ENCODE measurements around the gene VPS25.

- TF ChIP-seq, protein P1, sequence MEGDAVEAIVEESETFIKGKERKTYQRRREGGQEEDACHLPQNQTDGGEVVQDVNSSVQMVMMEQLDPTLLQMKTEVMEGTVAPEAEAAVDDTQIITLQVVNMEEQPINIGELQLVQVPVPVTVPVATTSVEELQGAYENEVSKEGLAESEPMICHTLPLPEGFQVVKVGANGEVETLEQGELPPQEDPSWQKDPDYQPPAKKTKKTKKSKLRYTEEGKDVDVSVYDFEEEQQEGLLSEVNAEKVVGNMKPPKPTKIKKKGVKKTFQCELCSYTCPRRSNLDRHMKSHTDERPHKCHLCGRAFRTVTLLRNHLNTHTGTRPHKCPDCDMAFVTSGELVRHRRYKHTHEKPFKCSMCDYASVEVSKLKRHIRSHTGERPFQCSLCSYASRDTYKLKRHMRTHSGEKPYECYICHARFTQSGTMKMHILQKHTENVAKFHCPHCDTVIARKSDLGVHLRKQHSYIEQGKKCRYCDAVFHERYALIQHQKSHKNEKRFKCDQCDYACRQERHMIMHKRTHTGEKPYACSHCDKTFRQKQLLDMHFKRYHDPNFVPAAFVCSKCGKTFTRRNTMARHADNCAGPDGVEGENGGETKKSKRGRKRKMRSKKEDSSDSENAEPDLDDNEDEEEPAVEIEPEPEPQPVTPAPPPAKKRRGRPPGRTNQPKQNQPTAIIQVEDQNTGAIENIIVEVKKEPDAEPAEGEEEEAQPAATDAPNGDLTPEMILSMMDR (IDR thresholded peaks at IDR 0.05; ENCODE audit: insufficient read depth, low read length, poor library complexity, severe bottlenecking) = no peak
- no peak for TF ChIP-seq EZH2phosphoT487 (conservative IDR thresholded peaks at IDR 0.05; ENCODE audit: low read length)
Measured at GRCh38 chr17:42775534-42776098, 2.4 kb downstream of the VPS25 start.
